Forelimb muscle (tissue), 1 donor: ENCODE data around the gene TNFRSF11A. TPM values are rescaled to one million over a fixed set of nuclear protein-coding genes. Genes with fewer than 3 reads are reported as not detected.

Experiments used
- DNase-seq: peaks from one replicate; pipeline ENCODE4 v3.0.0-alpha.2; 2013; ENCODE audit warnings: low read depth
- polyA plus RNA-seq: library from polyadenylated mRNA; unstranded; fragments of 120-200 nt; gene quantifications from one replicate; pipeline ENCODE4 v1.2.1, GENCODE V29; 2013; ENCODE audit not compliant: insufficient read length

Gene TNFRSF11A
- polyA plus RNA-seq, 1 donor = 2.8 TPM

GRCh38 chr18:62412231-62412979, 87.3 kb downstream of the TNFRSF11A start:
- no peak for DNase-seq

- peak; percentile 51 for DNase-seq
These were observed 88.1 kb downstream of the TNFRSF11A start for GRCh38 chr18:62413206-62413605.

GRCh38 chr18:62418258-62418657, 93.1 kb downstream of the TNFRSF11A start:
- no peak for DNase-seq

GRCh38 chr18:62420151-62420512, 95.0 kb downstream of the TNFRSF11A start:
- DNase-seq = no peak

GRCh38 chr18:62420513-62421209, 95.6 kb downstream of the TNFRSF11A start:
- DNase-seq = no peak

GRCh38 chr18:62425465-62426190, 100.5 kb downstream of the TNFRSF11A start:
- DNase-seq = peak; percentile 92

- no peak for DNase-seq
These were observed 101.0 kb downstream of the TNFRSF11A start for GRCh38 chr18:62426191-62426488.

GRCh38 chr18:62432176-62432575, 107.1 kb downstream of the TNFRSF11A start:
- DNase-seq = no peak

- DNase-seq = no peak
These were observed 109.7 kb downstream of the TNFRSF11A start for GRCh38 chr18:62434798-62435197.

GRCh38 chr18:62435435-62436031, 110.4 kb downstream of the TNFRSF11A start:
- DNase-seq = no peak

- DNase-seq = no peak
These were observed 111.6 kb downstream of the TNFRSF11A start for GRCh38 chr18:62436636-62437234.

- DNase-seq = no peak
These were observed 112.3 kb downstream of the TNFRSF11A start for GRCh38 chr18:62437235-62438017.

- no peak for DNase-seq
These were observed 112.9 kb downstream of the TNFRSF11A start for GRCh38 chr18:62438018-62438329.

- DNase-seq = no peak
These were observed 113.3 kb downstream of the TNFRSF11A start for GRCh38 chr18:62438402-62438801.

GRCh38 chr18:62438866-62439265, 113.8 kb downstream of the TNFRSF11A start:
- no peak for DNase-seq

Other genes with a start within 250 kb of the TNFRSF11A start
- gene PIGN, start 138.3 kb upstream of the TNFRSF11A start, polyA plus RNA-seq = 17.4 TPM
- gene RELCH, start 138.1 kb upstream of the TNFRSF11A start, polyA plus RNA-seq = 16.1 TPM
- gene ZCCHC2, start 197.7 kb downstream of the TNFRSF11A start, polyA plus RNA-seq = 8.7 TPM